ENCODE data around the gene WIPF1. TPM values are rescaled to one million over a fixed set of nuclear protein-coding genes. Genes with fewer than 3 reads are reported as not detected.

Gene WIPF1
- polyA plus RNA-seq, 6 donors from 2014 or later, result 67.8 to 119 (median 95.5) TPM

DNA sequence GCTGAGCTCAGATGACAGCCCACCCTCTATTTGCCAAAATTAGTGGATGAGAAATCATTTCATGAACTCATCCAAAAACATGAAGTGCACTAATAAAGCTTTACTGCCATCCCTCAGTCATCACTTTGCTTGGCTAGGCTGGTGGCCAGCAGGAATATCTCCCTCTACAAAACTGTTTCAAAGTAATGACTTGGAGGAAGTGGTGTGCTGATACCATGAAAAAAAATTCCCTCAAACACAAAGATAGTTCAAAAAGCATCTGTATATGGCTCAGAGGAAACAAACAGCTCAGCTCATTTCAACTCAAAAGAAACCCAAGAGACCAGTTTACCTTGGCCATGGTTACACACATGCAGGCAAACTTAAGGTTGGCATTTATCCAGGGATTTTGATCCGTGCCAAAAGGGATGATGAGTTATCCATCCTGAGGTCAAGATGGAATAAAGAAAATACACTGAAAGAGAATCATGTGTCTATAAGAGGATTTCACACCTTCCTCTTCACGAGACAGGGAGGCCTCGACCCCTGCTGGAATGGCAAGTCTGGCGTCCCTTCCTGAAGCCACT lies 18.4 kb upstream of the WIPF1 start:
- Mint-ChIP-seq H3K4me1 (peaks cover 61 to 94% (median 82%) of the 10 kb centered on the region in 3 donors), H3K4me3 (peak overlapping the region in 6 of 8 donors; percentile 44 to 80 (median 68)), H3K27ac (peak overlapping the region; percentile 47 to 96 (median 85)), H3K27me3 (no peaks in the 10 kb centered on the region), H3K9me3 (no peaks in the 10 kb centered on the region), H3K36me3 (peaks cover 7 to 19% of the 10 kb centered on the region in 2 donors)
- ATAC-seq (ENCODE audit: low read depth in 2 of 2) (peak; percentile 24 to 35), DNase-seq (no peak)

DNA sequence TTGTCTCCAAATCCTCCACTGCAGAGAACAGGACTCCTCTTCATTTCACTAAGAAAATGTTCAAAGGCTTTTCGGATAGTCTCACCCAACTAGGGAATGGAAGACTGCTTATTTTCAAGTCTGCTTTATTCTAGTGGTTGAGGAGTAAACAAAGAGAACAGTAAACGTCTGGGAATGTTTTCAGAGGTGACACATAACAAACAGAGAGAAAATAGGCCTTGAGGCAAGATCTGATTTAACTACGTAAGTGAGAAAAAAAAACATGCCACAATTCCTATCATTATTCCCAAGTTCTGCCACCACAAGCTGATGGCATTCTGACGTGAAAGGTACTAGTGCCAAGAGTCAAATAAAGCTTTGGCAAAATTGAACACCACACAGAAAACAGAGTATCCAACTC lies 16.7 kb upstream of the WIPF1 start:
- peaks cover 0 to 12% of the 10 kb centered on the region in 2 donors for H3K36me3 Mint-ChIP-seq
- peaks cover 64 to 95% (median 75%) of the 10 kb centered on the region in 3 donors for H3K4me1 Mint-ChIP-seq
- DNase-seq, result no peak
- ATAC-seq (ENCODE audit: low read depth in 2 of 2), result no peak
- peak overlapping the region in 2 of 8 donors; percentile 20 to 24 for H3K4me3 Mint-ChIP-seq
- no peaks in the 10 kb centered on the region for H3K9me3 Mint-ChIP-seq
- H3K27me3 Mint-ChIP-seq, result no peaks in the 10 kb centered on the region
- H3K27ac Mint-ChIP-seq, result peak overlapping the region in 5 of 6 donors; percentile 44 to 94 (median 84)

DNA sequence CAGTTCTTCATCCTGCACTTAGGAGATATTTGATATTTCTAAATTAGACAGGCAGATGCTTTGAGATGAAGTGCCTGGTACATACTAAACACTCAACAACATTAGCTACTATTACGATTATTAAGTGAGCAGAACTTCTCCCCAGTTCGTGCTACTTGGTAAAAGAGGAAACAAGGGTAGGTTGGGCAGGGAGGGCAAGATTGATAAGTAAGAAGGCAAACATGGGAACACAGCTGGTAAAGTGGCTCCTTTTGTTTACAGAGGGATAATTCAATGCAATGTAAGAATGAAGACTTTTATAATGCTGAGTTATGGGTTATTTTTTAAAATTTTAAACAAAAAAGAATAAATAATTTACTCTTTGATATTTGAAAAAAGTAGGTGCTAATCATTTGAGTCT lies 15.9 kb upstream of the WIPF1 start:
- Mint-ChIP-seq H3K27me3 (no peaks in the 10 kb centered on the region), H3K9me3 (no peaks in the 10 kb centered on the region), H3K27ac (peak overlapping the region; percentile 74 to 97 (median 86)), H3K36me3 (peaks cover 0 to 12% of the 10 kb centered on the region in 2 donors), H3K4me3 (peak overlapping the region in 5 of 8 donors; percentile 10 to 55 (median 44)), H3K4me1 (peaks cover 67 to 97% (median 76%) of the 10 kb centered on the region in 3 donors)
- no peak for DNase-seq
- no peak for ATAC-seq (ENCODE audit: low read depth in 2 of 2)

DNA sequence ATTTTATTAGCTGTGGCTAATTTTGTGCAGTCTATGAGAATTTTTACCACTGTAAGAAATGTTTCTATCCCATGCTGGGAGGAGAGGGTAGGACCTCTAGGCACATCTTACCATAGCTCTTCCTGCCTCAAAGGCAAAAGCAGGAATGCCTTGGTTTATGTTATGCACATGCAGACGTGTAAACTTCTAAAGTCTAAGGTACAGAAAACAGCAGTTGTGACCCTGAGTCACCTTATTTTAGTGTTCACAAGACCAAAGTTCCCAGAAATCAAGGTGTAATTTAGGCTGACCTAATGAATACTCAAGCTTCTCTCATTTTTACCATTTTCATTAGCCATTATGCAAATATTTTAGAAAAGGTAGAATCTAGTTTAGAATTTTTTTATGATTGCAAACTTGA lies 15.4 kb upstream of the WIPF1 start:
- no peak for ATAC-seq (ENCODE audit: low read depth in 2 of 2)

DNA sequence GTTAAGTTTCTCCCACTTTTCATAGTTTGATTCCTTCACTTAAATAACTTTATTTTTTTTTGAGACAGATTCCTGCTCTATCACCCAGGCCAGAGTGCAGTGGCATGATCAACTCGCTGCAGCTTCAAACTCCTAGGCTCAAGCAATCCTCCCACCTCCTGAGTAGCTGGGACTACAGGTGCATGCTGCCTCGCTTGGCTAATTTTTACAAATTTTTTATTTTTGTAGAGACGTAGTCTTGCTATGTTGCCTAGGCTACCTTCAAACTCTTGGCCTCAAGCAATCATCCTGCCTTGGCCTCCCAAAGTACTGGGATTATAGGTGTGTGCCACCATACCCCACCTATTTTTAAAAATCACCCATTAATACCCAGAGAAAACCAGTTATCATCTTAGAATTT lies 14.2 kb upstream of the WIPF1 start:
- peak; percentile 71 to 77 for ATAC-seq (ENCODE audit: low read depth in 2 of 2)
- peak overlapping the region in 5 of 8 donors; percentile 23 to 61 (median 39) for H3K4me3 Mint-ChIP-seq

More for the DNA sequence above, 15.4 kb upstream of the WIPF1 start:
- DNase-seq, result no peak
- H3K27ac Mint-ChIP-seq, result peak overlapping the region; percentile 8 to 94 (median 88)
- peak overlapping the region in 1 of 8 donors; percentile 52 for H3K4me3 Mint-ChIP-seq
- H3K27me3 Mint-ChIP-seq, result no peaks in the 10 kb centered on the region
- peaks cover 69 to 97% (median 76%) of the 10 kb centered on the region in 3 donors for H3K4me1 Mint-ChIP-seq
- peaks cover 0 to 12% of the 10 kb centered on the region in 2 donors for H3K36me3 Mint-ChIP-seq
- H3K9me3 Mint-ChIP-seq, result no peaks in the 10 kb centered on the region

DNA sequence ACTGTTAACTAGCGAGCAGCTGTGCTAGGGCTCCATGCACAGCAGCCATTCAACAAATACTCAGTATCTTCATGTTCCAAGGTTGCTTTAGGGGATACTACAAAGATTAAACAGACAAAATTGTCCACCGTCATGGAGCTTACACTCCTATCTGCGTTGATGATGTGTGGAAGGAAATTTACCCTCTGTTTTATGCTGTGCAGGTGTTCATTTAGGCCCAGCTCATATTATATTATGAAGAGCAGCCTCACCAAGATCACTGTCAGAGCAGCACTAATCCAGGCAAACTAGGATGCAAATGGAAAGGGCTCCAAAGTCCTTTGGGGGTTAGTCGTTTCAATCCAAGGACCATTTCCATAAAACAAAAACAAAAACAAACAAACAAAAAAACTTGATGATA lies 13.4 kb upstream of the WIPF1 start:
- Mint-ChIP-seq H3K9me3 (no peaks in the 10 kb centered on the region), H3K4me3 (peak overlapping the region in 6 of 8 donors; percentile 27 to 68 (median 46)), H3K27ac (peak overlapping the region; percentile 92 to 99 (median 96)), H3K27me3 (no peaks in the 10 kb centered on the region), H3K36me3 (peaks cover 0 to 7% of the 10 kb centered on the region in 2 donors), H3K4me1 (peaks cover 72 to 98% (median 78%) of the 10 kb centered on the region in 3 donors)
- ATAC-seq (ENCODE audit: low read depth in 2 of 2) (no peak), DNase-seq (no peak)

More for the DNA sequence above, 14.2 kb upstream of the WIPF1 start:
- H3K4me1 Mint-ChIP-seq, result peaks cover 69 to 97% (median 75%) of the 10 kb centered on the region in 3 donors
- peak; percentile 46 for DNase-seq
- H3K27ac Mint-ChIP-seq, result peak overlapping the region; percentile 92 to 99 (median 96)
- H3K9me3 Mint-ChIP-seq, result no peaks in the 10 kb centered on the region
- no peaks in the 10 kb centered on the region for H3K27me3 Mint-ChIP-seq
- H3K36me3 Mint-ChIP-seq, result peaks cover 0 to 7% of the 10 kb centered on the region in 2 donors

DNA sequence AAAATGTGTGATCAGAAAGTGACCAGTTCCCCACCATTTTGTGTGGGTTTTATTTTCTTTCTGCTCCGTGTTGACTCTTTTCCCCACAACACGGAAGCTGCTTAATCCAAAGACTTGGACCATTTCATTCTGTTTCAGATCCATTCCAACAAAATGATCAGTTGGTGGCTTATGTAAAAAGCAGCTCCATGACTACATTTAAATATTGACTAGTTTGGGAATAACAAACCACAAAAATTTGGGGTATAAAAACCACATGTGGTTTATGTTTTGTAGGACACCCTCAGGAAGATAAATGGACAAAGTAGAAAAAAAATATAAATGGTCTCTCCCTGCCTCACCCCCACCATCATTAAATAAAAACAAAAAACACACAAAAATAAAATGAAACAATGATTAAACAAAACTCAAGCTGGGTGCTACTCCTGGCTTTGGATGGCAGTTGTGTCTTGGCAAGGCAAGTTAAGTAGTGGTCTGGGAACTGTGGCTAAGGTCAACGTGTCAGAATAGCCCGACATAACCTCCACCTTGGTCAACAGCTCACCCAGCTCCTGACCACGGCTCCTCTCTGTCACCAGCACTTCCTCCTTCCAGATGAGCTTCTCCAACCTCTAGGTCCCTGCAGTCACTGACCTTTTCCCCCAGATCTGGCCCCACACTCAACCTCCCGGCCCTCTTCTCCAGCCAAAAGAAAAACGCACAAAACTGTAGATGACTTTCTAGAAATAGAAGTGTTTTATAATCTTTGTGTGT lies 12.8 kb upstream of the WIPF1 start:
- ATAC-seq (ENCODE audit: low read depth in 2 of 2) (no peak), DNase-seq (no peak)
- Mint-ChIP-seq H3K27ac (peak overlapping the region; percentile 92 to 99 (median 96)), H3K4me1 (peaks cover 69 to 98% (median 76%) of the 10 kb centered on the region in 3 donors), H3K36me3 (peaks cover 0 to 7% of the 10 kb centered on the region in 2 donors), H3K27me3 (no peaks in the 10 kb centered on the region), H3K4me3 (peak overlapping the region in 6 of 8 donors; percentile 3 to 53 (median 32)), H3K9me3 (no peaks in the 10 kb centered on the region)

DNA sequence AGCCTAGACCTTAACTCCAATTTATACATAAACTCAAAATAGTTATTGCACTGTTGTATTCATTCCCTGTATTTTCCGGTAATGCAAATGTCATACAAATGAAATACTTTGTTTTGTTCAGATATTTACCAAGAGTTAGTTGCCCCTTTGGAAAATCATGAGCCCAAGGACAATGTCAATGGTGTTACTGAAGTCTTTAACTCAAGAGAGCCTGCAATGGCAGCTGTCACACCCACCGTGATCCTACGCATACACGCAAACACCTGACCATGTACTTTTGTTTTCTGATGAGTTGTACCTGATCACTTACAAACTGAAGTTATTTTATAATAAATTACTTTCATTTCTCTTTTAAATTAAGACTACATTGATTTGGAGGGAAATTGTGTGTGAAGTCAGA lies 11.7 kb upstream of the WIPF1 start:
- no peaks in the 10 kb centered on the region for H3K27me3 Mint-ChIP-seq
- peaks cover 0 to 7% of the 10 kb centered on the region in 2 donors for H3K36me3 Mint-ChIP-seq
- H3K4me1 Mint-ChIP-seq, result peaks cover 68 to 99% (median 76%) of the 10 kb centered on the region in 3 donors
- peak overlapping the region in 2 of 8 donors; percentile 56 to 61 for H3K4me3 Mint-ChIP-seq
- no peak for ATAC-seq (ENCODE audit: low read depth in 2 of 2)
- peak overlapping the region; percentile 90 to 99 (median 96) for H3K27ac Mint-ChIP-seq
- H3K9me3 Mint-ChIP-seq, result no peaks in the 10 kb centered on the region
- no peak for DNase-seq

DNA sequence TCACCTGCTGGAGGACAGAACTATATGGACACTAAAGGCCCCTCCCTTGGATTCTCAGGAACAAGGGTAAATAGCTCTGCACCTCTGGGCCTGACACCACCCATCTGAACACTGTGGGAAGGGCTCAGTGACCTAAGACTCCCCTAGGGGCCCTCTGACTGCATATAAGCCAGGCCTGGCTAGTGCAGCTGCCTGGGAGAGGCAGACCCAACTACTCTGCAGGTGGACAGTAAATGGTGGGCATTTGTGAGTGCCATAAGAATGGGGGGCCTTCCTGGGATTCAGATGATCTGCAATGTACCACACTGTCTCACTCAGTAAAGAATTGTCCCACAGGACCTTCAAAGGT lies 11.2 kb upstream of the WIPF1 start:
- peaks cover 0 to 7% of the 10 kb centered on the region in 2 donors for H3K36me3 Mint-ChIP-seq
- peaks cover 64 to 95% (median 72%) of the 10 kb centered on the region in 3 donors for H3K4me1 Mint-ChIP-seq
- H3K4me3 Mint-ChIP-seq, result peak overlapping the region in 6 of 8 donors; percentile 23 to 61 (median 54)
- peak; percentile 6 to 15 for ATAC-seq (ENCODE audit: low read depth in 2 of 2)
- no peak for DNase-seq
- H3K9me3 Mint-ChIP-seq, result no peaks in the 10 kb centered on the region
- peak overlapping the region; percentile 90 to 99 (median 94) for H3K27ac Mint-ChIP-seq
- no peaks in the 10 kb centered on the region for H3K27me3 Mint-ChIP-seq

DNA sequence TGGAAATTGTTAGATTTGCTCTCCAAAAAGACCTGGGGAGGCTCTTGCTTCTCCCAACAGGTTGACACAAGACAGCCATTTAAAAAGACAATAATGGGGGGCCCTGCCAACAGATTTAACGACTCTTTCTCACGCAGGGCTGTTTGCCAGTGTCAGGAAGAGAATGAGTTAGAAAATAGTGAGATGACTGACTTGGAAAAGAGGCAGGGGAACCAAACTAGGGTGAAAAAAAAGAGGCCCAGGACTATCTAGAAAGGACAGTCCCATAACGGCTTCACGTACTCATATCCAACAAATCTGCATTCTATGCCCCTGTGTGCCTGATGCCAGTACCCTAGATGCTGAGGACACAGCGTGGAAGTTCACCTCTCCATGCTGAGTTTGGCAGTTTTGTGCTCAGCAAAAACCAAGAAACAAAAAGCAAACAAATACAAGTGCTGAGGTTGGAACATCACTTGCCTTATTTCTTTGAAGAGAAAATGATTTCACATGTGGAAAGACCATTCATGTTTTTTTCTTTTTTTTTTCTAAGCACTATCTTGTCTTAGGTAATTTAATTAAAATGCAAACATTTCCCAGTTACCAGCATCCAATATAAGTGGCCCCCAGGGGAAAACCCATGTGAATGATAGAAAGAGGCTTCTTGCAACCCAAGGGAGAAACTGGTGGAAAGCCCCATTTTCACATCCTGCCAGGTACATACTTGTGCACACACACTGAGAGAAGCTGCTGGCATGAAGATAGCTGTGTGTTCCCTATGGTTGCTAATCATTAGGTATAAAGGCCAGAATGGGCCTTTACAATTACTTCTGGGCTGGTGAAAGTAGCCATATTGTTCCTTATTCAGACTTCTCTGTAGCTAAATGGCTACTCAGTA lies 10.6 kb upstream of the WIPF1 start:
- DNase-seq (peak; percentile 55), ATAC-seq (ENCODE audit: low read depth in 2 of 2) (peak; percentile 76 to 83)
- no peaks in the 10 kb centered on the region for H3K9me3 Mint-ChIP-seq
- peaks cover 0 to 3% of the 10 kb centered on the region in 2 donors for H3K36me3 Mint-ChIP-seq
- H3K27me3 Mint-ChIP-seq, result no peaks in the 10 kb centered on the region
- H3K27ac Mint-ChIP-seq, result peak overlapping the region; percentile 90 to 99 (median 94)
- H3K4me3 Mint-ChIP-seq, result peak overlapping the region in 7 of 8 donors; percentile 23 to 75 (median 53)
- peaks cover 61 to 94% (median 71%) of the 10 kb centered on the region in 3 donors for H3K4me1 Mint-ChIP-seq

DNA sequence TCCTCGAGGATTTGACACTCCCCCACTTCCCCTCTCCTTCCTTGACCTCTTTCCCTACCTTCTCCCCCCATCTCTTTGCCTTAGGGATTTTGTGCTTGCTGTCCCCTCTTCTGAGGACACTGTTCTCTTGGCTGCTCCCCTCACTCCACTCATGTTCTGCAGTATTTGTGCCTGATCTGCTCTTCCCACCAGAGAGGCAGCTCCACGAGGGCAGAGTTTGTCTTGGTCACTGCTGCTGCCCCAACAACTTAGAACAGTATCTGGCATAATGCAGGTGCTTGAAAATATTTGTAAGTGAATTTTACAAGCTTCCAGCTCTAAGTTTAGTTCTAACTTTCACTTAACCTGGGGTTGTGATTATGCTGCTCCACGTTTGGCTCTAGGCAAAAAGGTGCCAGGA lies 10.0 kb upstream of the WIPF1 start:
- Mint-ChIP-seq H3K27me3 (no peaks in the 10 kb centered on the region), H3K4me3 (peak overlapping the region in 5 of 8 donors; percentile 9 to 75 (median 23)), H3K4me1 (peaks cover 67 to 94% (median 74%) of the 10 kb centered on the region in 3 donors), H3K9me3 (no peaks in the 10 kb centered on the region), H3K27ac (peak overlapping the region; percentile 90 to 99 (median 94)), H3K36me3 (peaks cover 0 to 1% of the 10 kb centered on the region in 2 donors)
- DNase-seq (no peak), ATAC-seq (ENCODE audit: low read depth in 2 of 2) (no peak)

DNA sequence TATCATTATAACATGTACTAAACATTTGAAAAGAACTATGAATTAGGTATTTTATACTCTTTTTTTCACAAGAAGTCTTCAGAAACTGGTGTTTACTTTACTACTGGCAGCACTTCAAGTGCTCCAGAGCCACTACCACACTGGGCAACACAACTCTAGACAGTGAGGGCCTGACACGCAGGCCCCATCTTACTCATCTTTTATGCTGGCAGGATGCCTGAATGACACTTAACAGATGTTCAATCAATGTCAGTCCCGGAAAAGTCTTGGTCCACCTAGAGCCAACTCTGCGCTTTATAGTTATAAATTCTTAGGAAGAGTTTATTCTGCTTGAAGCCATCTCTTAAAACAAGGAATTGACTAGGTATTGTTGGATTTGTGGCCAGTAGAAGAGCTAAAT lies 8.7 kb upstream of the WIPF1 start:
- no peaks in the 10 kb centered on the region for H3K9me3 Mint-ChIP-seq
- no peak for DNase-seq
- H3K27me3 Mint-ChIP-seq, result no peaks in the 10 kb centered on the region
- no peaks in the 10 kb centered on the region for H3K36me3 Mint-ChIP-seq
- ATAC-seq (ENCODE audit: low read depth in 2 of 2), result no peak
- H3K27ac Mint-ChIP-seq, result peak overlapping the region; percentile 87 to 94 (median 92)
- peaks cover 69 to 94% (median 75%) of the 10 kb centered on the region in 3 donors for H3K4me1 Mint-ChIP-seq
- peak overlapping the region in 2 of 8 donors; percentile 18 to 51 for H3K4me3 Mint-ChIP-seq

DNA sequence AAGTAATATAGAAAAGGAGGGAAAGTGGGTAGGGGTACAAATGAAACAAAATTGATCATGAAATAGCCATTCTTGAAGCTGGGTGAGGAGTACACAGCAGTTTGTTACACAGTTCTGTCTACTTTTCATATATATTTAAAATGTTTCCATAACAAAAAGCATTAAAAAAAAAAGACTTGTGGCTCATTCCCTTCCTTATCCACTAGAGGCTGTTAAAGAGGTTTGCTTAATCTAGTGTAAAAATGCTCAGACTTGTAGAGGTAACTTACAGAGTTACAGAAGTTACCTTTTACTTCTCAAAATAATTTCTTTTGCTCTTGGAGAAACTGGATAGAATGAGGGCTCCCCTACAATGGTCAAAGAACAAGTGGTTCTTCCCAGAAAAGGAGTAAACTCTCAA lies 8.1 kb upstream of the WIPF1 start:
- Mint-ChIP-seq H3K36me3 (no peaks in the 10 kb centered on the region), H3K9me3 (peaks cover 0 to under 1% (median 0%) of the 10 kb centered on the region in 7 donors), H3K27me3 (no peaks in the 10 kb centered on the region), H3K27ac (peak overlapping the region; percentile 34 to 94 (median 88)), H3K4me1 (peaks cover 66 to 94% (median 75%) of the 10 kb centered on the region in 3 donors), H3K4me3 (peak overlapping the region in 1 of 8 donors; percentile 29)
- ATAC-seq (ENCODE audit: low read depth in 2 of 2) (peak; percentile 15 to 25), DNase-seq (no peak)
